T-helper 2 cell (primary cell): ENCODE data around the gene CGREF1.

Experiments used
- DNase-seq, 5 experiments: peaks; one replicate each; pipeline versions ENCODE4 v3.0.0 to v3.0.0-alpha.2; 2012 to 2022

The CGREF1 gene

GRCh38 chr2:27072920-27073319, 46.0 kb downstream of the CGREF1 start:
- no peak for DNase-seq

GRCh38 chr2:27071990-27072830, 46.7 kb downstream of the CGREF1 start:
- DNase-seq = peak in 2 of 5 experiments; percentile 18 to 40

DNA sequence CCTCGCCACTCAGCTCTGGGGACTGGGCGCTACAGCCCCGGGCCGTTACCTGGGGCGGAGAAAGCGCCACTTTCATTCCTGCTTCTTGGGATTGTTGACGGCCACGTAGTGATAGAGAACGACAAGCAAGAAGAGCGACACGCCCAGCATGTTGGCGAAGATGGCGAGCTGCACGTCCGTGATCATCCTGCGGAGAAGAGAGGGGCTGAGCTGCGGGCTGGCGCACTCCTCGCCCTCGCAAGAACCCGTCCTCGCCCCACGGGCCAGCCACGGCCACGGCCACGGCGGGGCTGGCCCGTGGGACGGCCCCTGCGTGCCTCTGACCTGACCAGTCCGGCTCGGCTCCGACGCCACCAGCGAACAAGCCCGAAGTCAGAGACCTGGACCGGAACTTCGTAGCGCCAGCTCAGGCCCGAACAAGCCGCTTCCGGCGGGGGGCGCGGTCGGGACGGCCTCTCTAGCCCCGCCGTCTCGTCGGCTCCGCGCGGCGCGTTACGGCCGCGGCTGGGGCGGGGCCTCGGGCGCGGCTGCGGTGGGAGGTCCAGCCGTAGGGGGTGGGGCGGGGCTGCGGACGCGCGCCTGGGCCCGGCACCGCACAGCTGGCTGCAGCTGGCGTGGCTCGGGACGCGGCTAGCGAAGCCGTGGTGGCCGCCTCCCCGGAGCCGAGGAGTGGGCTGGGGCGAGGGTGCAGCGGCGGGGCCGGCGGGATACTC, 47.5 kb downstream of the CGREF1 start, which contains the start of gene OST4:
OST4 (minus strand) TSS at position 378 of the 713 bp plus-strand sequence.
- DNase-seq = peak; percentile 75 to 95 (median 85)

DNA sequence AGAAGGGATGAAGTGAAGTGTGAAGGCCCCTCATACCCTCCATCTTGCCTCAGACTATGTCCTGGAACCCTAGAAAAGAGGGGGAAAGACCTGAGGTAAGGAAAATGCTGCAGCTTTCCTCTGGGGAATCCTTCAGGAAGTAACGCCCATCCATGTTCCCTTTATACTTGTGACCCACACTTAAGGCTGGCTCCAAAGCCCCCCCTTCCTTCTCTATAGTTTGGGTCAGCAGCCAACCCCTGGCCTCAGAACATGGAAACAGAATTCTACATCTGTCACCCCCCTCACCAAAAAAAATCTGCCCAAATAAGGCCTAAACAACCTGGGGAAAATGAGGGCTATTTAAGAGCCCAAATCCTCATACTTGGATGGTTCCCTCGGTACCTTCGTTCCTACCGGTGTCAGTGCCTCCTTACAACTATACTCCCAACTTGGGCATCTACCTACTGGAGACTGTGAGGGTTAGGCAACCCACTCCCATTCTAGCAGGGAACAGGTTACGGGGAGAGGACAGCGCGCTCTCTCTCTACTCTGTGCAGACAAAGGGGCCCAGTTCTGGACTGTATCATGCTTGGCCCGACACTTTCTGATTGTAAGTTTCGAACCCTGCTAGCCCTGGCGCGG, 48.2 kb downstream of the CGREF1 start:
- DNase-seq = no peak

DNA sequence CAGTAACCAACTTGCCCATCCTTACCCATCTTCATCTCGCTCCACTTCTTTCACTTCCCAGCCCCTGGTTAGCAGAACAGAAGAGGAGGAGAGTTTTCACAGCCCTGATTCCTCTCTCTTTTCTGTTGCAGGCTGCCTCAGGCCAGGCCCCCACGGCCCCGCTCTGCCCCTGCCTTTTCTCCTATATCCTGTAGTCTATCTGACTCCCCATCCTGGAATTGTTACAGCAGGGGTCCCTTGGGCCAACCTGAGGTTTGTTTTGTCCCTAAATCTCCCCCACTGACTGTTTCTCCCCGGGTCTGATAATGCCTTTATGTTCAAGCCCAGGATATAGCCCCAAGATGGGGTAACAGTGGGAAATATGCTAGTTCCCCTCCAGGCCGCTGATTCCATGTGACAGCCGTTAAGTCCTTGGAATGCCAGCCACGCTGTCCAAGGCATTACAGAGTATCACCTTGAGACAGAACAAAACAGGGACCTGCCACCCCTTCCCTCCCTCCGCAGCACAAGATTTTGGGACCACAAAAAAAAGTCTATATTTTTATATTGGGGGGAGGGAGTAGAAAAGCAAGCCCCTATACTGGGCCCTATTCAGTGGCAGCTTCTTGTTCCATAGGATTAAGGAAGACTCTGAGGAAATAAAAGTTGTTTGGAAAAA, 48.8 kb downstream of the CGREF1 start:
- no peak for DNase-seq

GRCh38 chr2:27069436-27069835, 49.5 kb downstream of the CGREF1 start:
- no peak for DNase-seq

GRCh38 chr2:27067385-27067784, 51.5 kb downstream of the CGREF1 start:
- no peak for DNase-seq

DNA sequence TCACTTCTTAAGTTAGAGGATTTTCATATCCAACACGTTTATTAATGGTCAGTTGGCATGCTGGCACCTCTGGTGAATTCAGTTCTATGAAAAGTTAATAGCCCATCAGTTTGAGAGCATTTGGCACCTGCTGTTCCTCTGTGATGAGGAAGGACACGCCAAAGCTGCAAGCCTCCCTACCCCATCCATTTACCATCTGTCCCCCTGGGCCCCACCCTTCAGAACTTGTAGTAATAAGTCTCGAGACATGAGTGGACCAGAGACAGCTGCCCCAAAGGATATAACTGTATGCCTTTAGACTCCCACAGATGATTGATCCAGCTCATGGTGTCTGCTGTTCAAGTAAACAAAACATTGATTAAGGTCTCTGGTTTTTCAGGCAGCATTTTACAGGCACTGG, 53.8 kb downstream of the CGREF1 start:
- DNase-seq = no peak

DNA sequence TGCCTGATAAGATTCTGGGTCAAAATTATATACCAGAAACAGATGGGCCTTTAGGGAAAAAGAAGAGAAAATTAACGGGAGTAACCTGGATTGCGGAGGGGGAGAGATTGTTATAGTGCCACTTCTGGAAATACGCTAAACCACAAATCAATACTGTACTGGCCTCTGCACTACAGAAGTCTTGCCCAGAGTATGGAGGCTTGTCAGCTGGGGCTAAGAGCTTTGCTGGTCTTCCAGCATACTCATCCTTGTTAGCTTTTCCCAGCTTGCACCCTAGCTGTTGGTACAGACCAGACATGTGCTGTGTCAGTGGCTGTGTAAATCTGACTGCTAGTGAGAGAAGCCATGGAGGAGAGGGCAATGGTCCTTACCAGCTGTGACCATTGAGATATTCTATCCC, 58.6 kb downstream of the CGREF1 start:
- DNase-seq = no peak

GRCh38 chr2:27059141-27059820, 59.6 kb downstream of the CGREF1 start:
- no peak for DNase-seq

GRCh38 chr2:27058210-27058609, 60.7 kb downstream of the CGREF1 start:
- no peak for DNase-seq

DNA sequence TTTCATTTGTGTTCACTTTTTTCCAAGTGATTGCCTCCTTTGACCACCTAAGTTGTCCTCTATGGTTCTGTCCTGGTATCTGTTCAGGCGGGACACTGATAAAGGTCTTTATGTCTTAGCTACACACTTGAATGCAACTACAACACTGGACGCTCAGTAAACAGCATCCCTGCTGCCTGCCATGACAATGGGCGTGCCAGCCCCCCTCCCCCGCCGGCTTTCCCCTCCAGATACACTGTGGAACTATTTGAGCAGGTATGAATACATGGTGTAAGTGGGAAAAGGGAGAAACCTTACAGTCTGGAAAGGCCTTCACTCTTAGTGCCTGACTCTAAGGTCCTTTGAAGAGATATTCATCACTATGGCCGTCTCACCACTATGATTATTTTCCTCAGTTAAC, 61.7 kb downstream of the CGREF1 start:
- no peak for DNase-seq

DNA sequence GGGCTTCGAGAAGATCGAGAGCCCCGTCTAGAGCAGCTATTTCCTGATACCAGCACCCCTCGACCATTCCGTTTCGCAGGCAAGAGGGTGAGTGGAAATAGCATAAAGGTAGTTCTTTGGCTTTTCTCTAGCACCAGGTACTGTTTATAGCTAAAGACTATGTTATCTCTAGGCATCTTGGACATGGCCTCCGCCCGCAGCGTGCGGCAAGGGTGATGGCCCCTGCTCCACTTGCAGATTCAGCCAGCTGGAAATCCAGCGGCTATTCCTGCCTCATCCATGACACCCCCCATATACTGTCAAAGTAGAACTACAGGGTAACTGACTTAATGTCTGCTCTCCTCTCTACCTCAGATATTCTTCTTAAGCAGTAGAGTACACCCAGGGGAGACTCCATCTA, 64.2 kb downstream of the CGREF1 start:
- DNase-seq = no peak

GRCh38 chr2:27053776-27054175, 65.2 kb downstream of the CGREF1 start:
- no peak for DNase-seq

DNA sequence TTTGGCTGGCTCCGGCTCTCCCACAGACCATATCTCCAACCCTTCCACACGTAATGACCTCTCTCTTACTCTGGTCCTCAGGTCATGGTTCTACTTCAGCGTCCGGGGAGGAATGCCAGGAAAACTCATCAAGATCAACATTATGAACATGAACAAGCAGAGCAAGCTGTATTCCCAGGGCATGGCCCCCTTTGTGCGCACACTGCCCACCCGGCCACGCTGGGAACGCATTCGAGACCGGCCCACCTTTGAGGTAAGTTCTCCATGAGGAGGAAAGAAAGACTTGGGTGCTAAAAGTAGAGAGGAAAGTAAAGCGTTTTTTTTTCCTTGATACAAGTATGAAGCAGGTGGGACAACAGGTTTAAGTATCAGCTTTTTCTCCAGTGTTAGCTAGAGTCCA, 65.6 kb downstream of the CGREF1 start:
- DNase-seq = no peak

DNA sequence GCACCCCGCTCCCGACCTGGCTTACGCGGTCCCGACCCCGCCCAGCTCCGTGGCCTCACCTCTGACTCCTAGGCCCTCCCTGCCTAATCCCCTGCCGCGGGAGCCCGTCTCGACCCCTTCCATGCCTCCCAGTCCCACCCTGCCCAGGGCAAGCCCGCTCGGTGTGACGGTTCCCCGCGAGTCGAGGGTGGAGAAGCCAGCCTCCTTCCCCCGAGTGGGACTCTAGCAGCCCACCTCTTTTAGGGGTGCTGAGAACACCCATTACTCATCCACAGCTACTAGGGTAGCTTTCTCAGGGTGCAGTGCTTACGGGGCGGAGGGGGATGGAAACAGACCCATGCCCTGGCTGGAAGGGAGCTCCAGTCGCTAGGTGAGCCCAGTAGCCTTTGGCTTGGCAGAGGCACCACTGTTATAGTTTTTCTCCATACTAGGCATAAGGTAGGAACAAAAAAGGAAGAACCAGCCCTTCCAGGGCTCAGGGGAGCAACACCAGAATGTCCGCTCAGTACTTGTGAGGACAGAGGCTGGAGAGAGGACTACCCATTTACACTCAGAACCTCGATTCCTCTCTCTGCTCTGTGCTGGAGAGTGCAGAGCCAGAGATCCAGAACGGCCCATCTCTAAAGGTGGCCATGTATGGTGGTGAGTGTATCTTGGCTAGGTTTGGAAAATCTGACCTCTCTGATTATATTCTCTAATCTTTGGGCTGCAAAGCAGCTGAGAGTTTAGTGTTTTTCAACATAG, 66.9 kb downstream of the CGREF1 start:
- peak in 3 of 5 experiments; percentile 14 to 49 (median 33) for DNase-seq

- DNase-seq = peak; percentile 86 to 97 (median 94)
Measured at GRCh38 chr2:27050996-27051901, 67.7 kb downstream of the CGREF1 start, which contains the start of gene AGBL5. AGBL5 (plus strand) TSS chr2:27051668; CDS start chr2:27052959, 1,291 bp downstream.
